Breast epithelium (tissue), 4 donors: ENCODE measurements around the gene PRKCE. TPM values are rescaled to one million over a fixed set of nuclear protein-coding genes. Genes with fewer than 3 reads are reported as not detected.
A peak's percentile ranks its signal among the peaks of the same experiment; 100 is the strongest.

Experiments used
- DNase-seq, 2 donors: peaks; one replicate each; pipeline ENCODE4 v3.0.0-alpha.2; 2019; ENCODE audit warnings: low spot score in 2 of 2
- H3K27ac ChIP-seq, 2 donors: fragments of 200-600 bp; sonication (generic) in 1 of 2; one replicate each; pipeline ENCODE4 v1.5.1; 2016 to 2019; ENCODE audit warnings: mild to moderate bottlenecking in 1 of 2
- H3K27me3 ChIP-seq, 2 donors: fragments of 200-600 bp; sonication (generic) in 1 of 2; one replicate each; pipeline versions ENCODE4 v1.5.1 to v1.6.0; 2017 to 2019; ENCODE audit warnings: control low read depth in 1 of 2, mild to moderate bottlenecking in 1 of 2
- H3K36me3 ChIP-seq: fragments of 200-600 bp; one replicate; pipeline ENCODE4 v1.5.1; 2019
- H3K4me1 ChIP-seq, 2 donors: fragments of 200-600 bp; sonication (generic); one replicate each; pipeline ENCODE4 v1.5.1; 2016 to 2019; ENCODE audit warnings: control low read depth in 1 of 2
- H3K4me3 ChIP-seq, 3 donors: fragments of 200-600 bp; sonication (generic); 1 replicate in 2 of 3; 2 replicates in 1 of 3; pipeline ENCODE4 v1.5.1; 2016 to 2019; ENCODE audit warnings: mild to moderate bottlenecking in 3 of 3, moderate library complexity in 2 of 3
- H3K9me3 ChIP-seq, 2 donors: fragments of 200-600 bp; sonication (generic) in 1 of 2; one replicate each; pipeline ENCODE4 v1.5.1; 2016 to 2019; ENCODE audit warnings: control low read depth in 1 of 2
- CTCF ChIP-seq, 3 donors: fragments of 450-650 bp; IDR thresholded peaks; one replicate each; pipeline ENCODE4 v1.5.1; 2016 to 2017; ENCODE audit warnings: antibody characterized with exemption in 3 of 3, mild to moderate bottlenecking in 3 of 3, moderate library complexity in 3 of 3
- POLR2A ChIP-seq: fragments of 450-650 bp; IDR thresholded peaks from one replicate; pipeline ENCODE4 v1.6.1; 2016; ENCODE audit warnings: antibody characterized with exemption, mild to moderate bottlenecking, moderate library complexity
- POLR2AphosphoS5 ChIP-seq, 3 donors: sonication (generic); formaldehyde crosslinking; IDR thresholded peaks; one replicate each; pipeline ENCODE4 v1.6.1; 2017; ENCODE audit warnings: antibody characterized with exemption in 3 of 3
- intact Hi-C: fragments of 100-400 bp; cut with DNase I; formaldehyde crosslinking; loops from one replicate; pipeline ENCODE4 v1.15.1; 2023; ENCODE audit warnings: low total_unique reads
- total RNA-seq, 3 donors: library from RNA; depleted of rRNA; stranded (reverse); fragments of >200 nt; gene quantifications; one replicate each; pipeline ENCODE4 v1.1.0, GENCODE V29; 2016

Gene PRKCE
- total RNA-seq, 3 donors from 2014 or later, result 20.6 to 34.0 (median 23.6) TPM

- H3K27ac ChIP-seq, result peak overlapping the region; percentile 38 to 65
- no peak for DNase-seq
- no peaks in the 10 kb centered on the region for H3K36me3 ChIP-seq
- no peaks in the 10 kb centered on the region for H3K9me3 ChIP-seq
- H3K4me1 ChIP-seq, result peaks cover 0 to 17% of the 10 kb centered on the region in 2 donors
- no peak overlapping the region for H3K4me3 ChIP-seq
- TF ChIP-seq CTCF (IDR thresholded peaks at IDR 0.05), result no peak
- no peak for TF ChIP-seq POLR2A
- no peak for TF ChIP-seq POLR2AphosphoS5 (IDR thresholded peaks at IDR 0.05)
- no peaks in the 10 kb centered on the region for H3K27me3 ChIP-seq
- intact Hi-C loops, result loop anchor here (5.0 kb wide), 1 partner anchor 862 kb away; no protein-coding TSS in a partner anchor
Measured at GRCh38 chr2:45705233-45705632, 53.8 kb downstream of the PRKCE start.

- DNase-seq, result peak in 1 of 2 donors; percentile 43
- H3K9me3 ChIP-seq, result no peaks in the 10 kb centered on the region
- peak overlapping the region; percentile 19 to 65 for H3K27ac ChIP-seq
- no peak overlapping the region for H3K4me3 ChIP-seq
- intact Hi-C loops, result loop anchor here (5.0 kb wide), 1 partner anchor 861 kb away; no protein-coding TSS in a partner anchor
- H3K36me3 ChIP-seq, result no peaks in the 10 kb centered on the region
- no peaks in the 10 kb centered on the region for H3K27me3 ChIP-seq
- H3K4me1 ChIP-seq, result peaks cover 0 to 17% of the 10 kb centered on the region in 2 donors
- TF ChIP-seq CTCF (IDR thresholded peaks at IDR 0.05) (no peak), POLR2A (no peak), POLR2AphosphoS5 (IDR thresholded peaks at IDR 0.05) (no peak)
Measured at GRCh38 chr2:45706033-45706432, 54.6 kb downstream of the PRKCE start.

GRCh38 chr2:45707006-45707405 is 55.5 kb downstream of the PRKCE start:
- no peaks in the 10 kb centered on the region for H3K9me3 ChIP-seq
- H3K27ac ChIP-seq, result peak overlapping the region; percentile 19 to 65
- DNase-seq, result no peak
- intact Hi-C loops, result loop anchor here (5.0 kb wide), 1 partner anchor 860 kb away; no protein-coding TSS in a partner anchor
- TF ChIP-seq POLR2A, result no peak
- TF ChIP-seq CTCF (IDR thresholded peaks at IDR 0.05), result no peak
- TF ChIP-seq POLR2AphosphoS5 (IDR thresholded peaks at IDR 0.05), result no peak
- H3K36me3 ChIP-seq, result no peaks in the 10 kb centered on the region
- H3K4me3 ChIP-seq, result no peak overlapping the region
- no peaks in the 10 kb centered on the region for H3K27me3 ChIP-seq
- H3K4me1 ChIP-seq, result peaks cover 0 to 17% of the 10 kb centered on the region in 2 donors

- Histone ChIP-seq H3K36me3 (no peaks in the 10 kb centered on the region), H3K4me1 (peaks cover 0 to 17% of the 10 kb centered on the region in 2 donors), H3K27ac (peak overlapping the region; percentile 19 to 29), H3K9me3 (no peaks in the 10 kb centered on the region), H3K27me3 (no peaks in the 10 kb centered on the region), H3K4me3 (no peak overlapping the region)
- intact Hi-C loops, result loop anchor here (5.0 kb wide), 1 partner anchor 860 kb away; no protein-coding TSS in a partner anchor
- no peak for TF ChIP-seq POLR2AphosphoS5 (IDR thresholded peaks at IDR 0.05)
- no peak for TF ChIP-seq CTCF (IDR thresholded peaks at IDR 0.05)
- TF ChIP-seq POLR2A, result no peak
- no peak for DNase-seq
Measured at GRCh38 chr2:45707661-45708060, 56.2 kb downstream of the PRKCE start.

- Histone ChIP-seq H3K36me3 (no peaks in the 10 kb centered on the region), H3K9me3 (no peaks in the 10 kb centered on the region), H3K4me3 (no peak overlapping the region), H3K27ac (no peak overlapping the region), H3K27me3 (no peaks in the 10 kb centered on the region), H3K4me1 (peaks cover 0 to 17% of the 10 kb centered on the region in 2 donors)
- intact Hi-C loops, result loop anchor here (5.0 kb wide), 1 partner anchor 859 kb away; no protein-coding TSS in a partner anchor
- TF ChIP-seq CTCF (IDR thresholded peaks at IDR 0.05), result no peak
- TF ChIP-seq POLR2A, result no peak
- no peak for TF ChIP-seq POLR2AphosphoS5 (IDR thresholded peaks at IDR 0.05)
- DNase-seq, result no peak
Measured at GRCh38 chr2:45708501-45708900, 57.0 kb downstream of the PRKCE start.
